Body of pancreas (tissue), 4 donors: Measurements from ENCODE around the gene OR2V2.

Source experiments
- CTCF ChIP-seq, 7 experiments: fragments of 450-650 bp in 4 of 7; fragments of 200-600 bp in 3 of 7; sonication (generic) in 3 of 7; IDR thresholded peaks; one replicate each; pipeline ENCODE4 v1.5.1; 2016 to 2019; ENCODE audit warnings: antibody characterized with exemption in 7 of 7
- POLR2A ChIP-seq, 3 donors: fragments of 450-650 bp; IDR thresholded peaks; one replicate each; pipeline ENCODE4 v1.6.1; 2016; ENCODE audit warnings: antibody characterized with exemption in 3 of 3, mild to moderate bottlenecking in 2 of 3

- TF ChIP-seq POLR2A (IDR thresholded peaks at IDR 0.05), result peak; percentile 41 to 66 (median 63)
- peak in 2 of 7 experiments; percentile 1 to 18 for TF ChIP-seq CTCF (IDR thresholded peaks at IDR 0.05)
These were observed 44.3 kb downstream of the OR2V2 start for GRCh38 chr5:181191526-181192336.
